Adrenal gland (tissue), 12 donors: ENCODE results near the gene ACTA2. TPM values are rescaled to one million over a fixed set of nuclear protein-coding genes. Genes with fewer than 3 reads are reported as not detected.
A peak's percentile ranks its signal among the peaks of the same experiment; 100 is the strongest.

Experiments used
- DNase-seq, 7 donors: peaks; one replicate each; pipeline ENCODE4 v3.0.0-alpha.2; 2019 to 2020
- H3K27ac ChIP-seq, 5 donors: fragments of 200-600 bp; sonication (generic) in 4 of 5; 1 replicate in 3 of 5; 2 replicates in 2 of 5; pipeline versions ENCODE4 v1.5.1 to v1.8.0; 2016 to 2020; ENCODE audit warnings: mild to moderate bottlenecking in 1 of 5
- H3K27me3 ChIP-seq: fragments of 200-600 bp; 2 replicates; pipeline ENCODE4 v1.8.0; 2021
- H3K36me3 ChIP-seq, 2 donors: fragments of 200-600 bp; replicated peaks in 1 of 2; 1 replicate in 1 of 2; 2 replicates in 1 of 2; pipeline versions ENCODE4 v1.5.1 to v1.8.0; 2018 to 2022
- H3K4me1 ChIP-seq, 2 donors: fragments of 200-600 bp; replicated peaks in 1 of 2; 1 replicate in 1 of 2; 2 replicates in 1 of 2; pipeline versions ENCODE4 v1.5.1 to v1.8.0; 2018 to 2021
- H3K4me3 ChIP-seq, 4 donors: fragments of 200-600 bp; sonication (generic) in 3 of 4; one replicate each; pipeline ENCODE4 v1.5.1; 2016 to 2018
- H3K9me3 ChIP-seq, 3 donors: fragments of 200-600 bp; sonication (generic) in 1 of 3; replicated peaks in 1 of 3; 1 replicate in 2 of 3; 2 replicates in 1 of 3; pipeline versions ENCODE4 v1.5.1 to v1.8.0; 2016 to 2021
- POLR2A ChIP-seq, 2 donors: fragments of 450-650 bp; IDR thresholded peaks; one replicate each; pipeline ENCODE4 v1.6.1; 2017; ENCODE audit warnings: antibody characterized with exemption in 2 of 2, mild to moderate bottlenecking in 2 of 2, moderate library complexity in 1 of 2
- WGBS, 4 donors: extraction: QIAGEN DNeasy Blood & Tissue Kit in 2 of 4; methylation state at CpG; one replicate each; pipeline versions ENCODE4 v1.1.5 to v1.1.7; 2013 to 2017; 5-methylcytosine and 5-hydroxymethylcytosine counted together
- intact Hi-C, 2 donors: fragments of 100-400 bp; cut with DNase I; formaldehyde crosslinking; loops; one replicate each; pipeline versions ENCODE4 v1.14.1 to v1.15.0; 2022 to 2023
- polyA plus RNA-seq, 3 donors: library from polyadenylated mRNA; stranded (reverse); fragments of 200-250 nt in 2 of 3; fragments of 350-450 nt in 1 of 3; fragmentation: Illumina TruSeq in 1 of 3; extraction: RNeasy Lipid Tissue Mini Kit (QIAGEN cat#74804) in 1 of 3; gene quantifications; one replicate each; pipeline ENCODE4 v1.2.3, GENCODE V29; 2013 to 2014
- total RNA-seq, 9 donors: library from RNA; depleted of rRNA in 4 of 9; stranded (reverse); fragments of >200 nt in 4 of 9; fragments of 120-200 nt in 1 of 9; fragmentation: NEBNext Ultra II Directional in 1 of 9; extraction: Animal tissue kit (Norgen Biotek cat#: 25700) in 1 of 9; gene quantifications; one replicate each; pipeline versions ENCODE4 v1.1.0 to v1.2.4, GENCODE V29; 2013 to 2023
- TF ChIP-seq, protein P1 (sequence below), 6 experiments: fragments of 450-650 bp in 4 of 6; fragments of 200-600 bp in 2 of 6; sonication (generic) in 1 of 6; IDR thresholded peaks; 1 replicate in 5 of 6; 2 replicates in 1 of 6; pipeline versions ENCODE4 v1.5.1 to v1.8.0; 2016 to 2021; ENCODE audit warnings: antibody characterized with exemption in 6 of 6, mild to moderate bottlenecking in 2 of 6, moderate library complexity in 1 of 6
- donor health status: healthy with polysubstance abuse.
- donor health status: Bipolar disorder and iron deficiency.
- donor health status: DM: yes; HTN: yes; CAD: no.
- donor health status: DM: no; HTN: no; CAD: no.
- donor health status: DM: no; HTN: no; CAD: no.
- donor health status: DM: yes; HTN: yes; CAD: no.

ACTA2 gene
- total and polyA plus RNA-seq, 12 donors = 48.5 to 529 (median 320) TPM

DNA sequence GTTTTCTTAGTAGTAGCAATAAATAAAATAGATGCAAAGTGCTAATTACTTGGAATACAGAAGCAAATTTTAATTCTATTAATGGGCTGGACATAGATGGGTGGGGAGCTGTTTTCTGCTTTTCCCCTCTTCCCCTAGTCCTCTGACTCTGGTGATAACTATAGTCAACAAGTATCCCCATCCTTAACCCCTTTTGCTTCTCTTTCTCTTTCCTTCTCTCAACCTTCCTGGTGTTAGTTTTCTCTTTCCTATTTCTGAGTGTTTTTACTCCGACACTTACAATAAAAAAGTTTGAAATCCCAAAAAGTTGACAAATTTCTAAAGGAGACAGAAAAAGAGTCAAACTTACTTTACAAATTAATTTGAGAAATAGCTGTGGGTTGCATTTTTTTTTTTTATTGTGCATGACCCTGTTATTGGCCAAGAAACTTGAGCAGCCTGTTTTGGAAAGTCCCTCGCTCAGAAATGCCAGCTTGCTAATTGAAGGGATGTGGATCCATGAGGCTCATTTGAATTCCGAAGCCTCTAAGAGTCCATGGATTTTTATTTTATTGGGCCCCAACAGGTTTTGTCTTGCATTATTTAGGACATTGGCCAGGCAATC is 40.5 kb upstream of the ACTA2 start:
- intact Hi-C loops = no loop called here
- Histone ChIP-seq H3K4me1 (peaks cover 22 to 69% of the 10 kb centered on the region in 2 donors), H3K4me3 (peak overlapping the region in 2 of 4 donors; percentile 3 to 94), H3K27me3 (no peaks in the 10 kb centered on the region), H3K27ac (peak overlapping the region in 3 of 5 donors; percentile 23 to 98 (median 25)), H3K9me3 (no peaks in the 10 kb centered on the region), H3K36me3 (no peaks in the 10 kb centered on the region)
- DNase-seq = no peak
- 24 to 62% (median 53%) methylated on average over 3 of the region's 3 CpGs for WGBS, 4 donors
- TF ChIP-seq, protein P1, sequence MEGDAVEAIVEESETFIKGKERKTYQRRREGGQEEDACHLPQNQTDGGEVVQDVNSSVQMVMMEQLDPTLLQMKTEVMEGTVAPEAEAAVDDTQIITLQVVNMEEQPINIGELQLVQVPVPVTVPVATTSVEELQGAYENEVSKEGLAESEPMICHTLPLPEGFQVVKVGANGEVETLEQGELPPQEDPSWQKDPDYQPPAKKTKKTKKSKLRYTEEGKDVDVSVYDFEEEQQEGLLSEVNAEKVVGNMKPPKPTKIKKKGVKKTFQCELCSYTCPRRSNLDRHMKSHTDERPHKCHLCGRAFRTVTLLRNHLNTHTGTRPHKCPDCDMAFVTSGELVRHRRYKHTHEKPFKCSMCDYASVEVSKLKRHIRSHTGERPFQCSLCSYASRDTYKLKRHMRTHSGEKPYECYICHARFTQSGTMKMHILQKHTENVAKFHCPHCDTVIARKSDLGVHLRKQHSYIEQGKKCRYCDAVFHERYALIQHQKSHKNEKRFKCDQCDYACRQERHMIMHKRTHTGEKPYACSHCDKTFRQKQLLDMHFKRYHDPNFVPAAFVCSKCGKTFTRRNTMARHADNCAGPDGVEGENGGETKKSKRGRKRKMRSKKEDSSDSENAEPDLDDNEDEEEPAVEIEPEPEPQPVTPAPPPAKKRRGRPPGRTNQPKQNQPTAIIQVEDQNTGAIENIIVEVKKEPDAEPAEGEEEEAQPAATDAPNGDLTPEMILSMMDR (IDR thresholded peaks at IDR 0.05) = no peak
- TF ChIP-seq POLR2A (IDR thresholded peaks at IDR 0.05) = no peak

DNA sequence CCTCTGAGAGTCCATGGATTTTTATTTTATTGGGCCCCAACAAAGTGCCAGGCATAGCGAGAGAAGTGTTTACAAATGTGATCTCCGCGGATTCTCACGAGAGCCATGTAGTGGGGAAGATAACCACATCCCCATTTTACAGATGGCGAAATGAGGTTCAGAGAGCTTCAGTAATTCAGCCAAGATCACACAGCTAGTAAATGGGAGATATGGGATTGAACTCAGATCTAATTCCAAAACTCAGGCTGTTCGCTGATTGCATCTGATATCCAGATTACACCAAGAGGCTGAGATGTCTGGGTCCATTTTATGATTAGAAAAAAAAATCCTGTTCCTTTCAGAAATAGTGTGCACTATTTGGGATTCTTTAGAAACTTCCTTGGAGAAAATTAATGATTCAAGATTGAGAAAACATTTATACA is 39.3 kb upstream of the ACTA2 start:
- Histone ChIP-seq H3K27ac (peak overlapping the region; percentile 90 to 98 (median 94)), H3K4me3 (peak overlapping the region; percentile 51 to 94 (median 83)), H3K9me3 (no peaks in the 10 kb centered on the region), H3K27me3 (no peaks in the 10 kb centered on the region), H3K36me3 (no peaks in the 10 kb centered on the region), H3K4me1 (peaks cover 16 to 69% of the 10 kb centered on the region in 2 donors)
- TF ChIP-seq POLR2A (IDR thresholded peaks at IDR 0.05) = no peak
- TF ChIP-seq, protein P1 (IDR thresholded peaks at IDR 0.05) = no peak
- 4 to 13% (median 9%) methylated on average over 6 of the region's 6 CpGs for WGBS, 4 donors
- DNase-seq = no peak
- intact Hi-C loops = no loop called here

DNA sequence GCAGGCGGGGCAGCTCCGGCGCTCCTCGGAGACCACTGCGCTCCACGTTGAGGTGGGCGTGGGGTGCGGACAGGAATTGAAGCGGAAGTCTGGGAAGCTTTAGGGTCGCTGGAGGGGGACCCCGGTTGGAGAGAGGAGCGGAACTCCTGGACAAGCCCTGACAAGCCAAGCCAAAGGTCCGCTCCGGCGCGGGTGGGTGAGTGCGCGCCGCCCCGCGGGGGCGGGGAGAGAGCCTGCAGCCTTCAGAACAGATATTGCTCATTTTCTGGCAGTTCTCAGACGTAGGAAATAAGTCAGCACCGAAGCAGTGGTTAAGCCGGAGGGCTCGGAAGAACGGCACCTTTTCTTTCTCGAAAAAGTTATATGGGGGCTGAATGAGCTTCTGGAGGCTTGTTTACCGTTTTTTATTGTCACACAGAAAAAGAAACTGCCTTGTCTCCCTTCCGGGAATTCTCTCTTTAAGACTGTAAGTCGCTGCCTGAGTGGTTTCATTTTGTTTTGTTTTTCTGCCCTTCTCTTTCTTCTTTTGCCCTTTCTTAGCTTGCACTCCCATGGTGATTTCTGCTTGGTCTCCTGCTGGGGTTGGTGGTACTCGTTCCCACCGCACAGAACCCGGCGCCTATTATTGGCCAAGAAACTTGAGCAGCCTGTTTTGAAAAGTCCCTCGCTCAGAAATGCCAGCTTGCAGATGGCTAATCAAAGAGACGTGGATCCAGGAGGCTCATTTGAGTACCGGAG is 38.8 kb upstream of the ACTA2 start:
- intact Hi-C loops = no loop called here
- no peaks in the 10 kb centered on the region for H3K27me3 ChIP-seq
- peak overlapping the region; percentile 51 to 94 (median 83) for H3K4me3 ChIP-seq
- peaks cover 11 to 67% of the 10 kb centered on the region in 2 donors for H3K4me1 ChIP-seq
- 0 to 1% (median 0%) methylated on average over 26 to 38 of the region's 38 CpGs for WGBS, 4 donors
- peak overlapping the region; percentile 90 to 98 (median 94) for H3K27ac ChIP-seq
- peak; percentile 73 to 89 (median 77) for DNase-seq
- TF ChIP-seq, protein P1 (IDR thresholded peaks at IDR 0.05) = no peak
- peak; percentile 37 to 63 for TF ChIP-seq POLR2A (IDR thresholded peaks at IDR 0.05)
- H3K9me3 ChIP-seq = no peaks in the 10 kb centered on the region
- no peaks in the 10 kb centered on the region for H3K36me3 ChIP-seq

DNA sequence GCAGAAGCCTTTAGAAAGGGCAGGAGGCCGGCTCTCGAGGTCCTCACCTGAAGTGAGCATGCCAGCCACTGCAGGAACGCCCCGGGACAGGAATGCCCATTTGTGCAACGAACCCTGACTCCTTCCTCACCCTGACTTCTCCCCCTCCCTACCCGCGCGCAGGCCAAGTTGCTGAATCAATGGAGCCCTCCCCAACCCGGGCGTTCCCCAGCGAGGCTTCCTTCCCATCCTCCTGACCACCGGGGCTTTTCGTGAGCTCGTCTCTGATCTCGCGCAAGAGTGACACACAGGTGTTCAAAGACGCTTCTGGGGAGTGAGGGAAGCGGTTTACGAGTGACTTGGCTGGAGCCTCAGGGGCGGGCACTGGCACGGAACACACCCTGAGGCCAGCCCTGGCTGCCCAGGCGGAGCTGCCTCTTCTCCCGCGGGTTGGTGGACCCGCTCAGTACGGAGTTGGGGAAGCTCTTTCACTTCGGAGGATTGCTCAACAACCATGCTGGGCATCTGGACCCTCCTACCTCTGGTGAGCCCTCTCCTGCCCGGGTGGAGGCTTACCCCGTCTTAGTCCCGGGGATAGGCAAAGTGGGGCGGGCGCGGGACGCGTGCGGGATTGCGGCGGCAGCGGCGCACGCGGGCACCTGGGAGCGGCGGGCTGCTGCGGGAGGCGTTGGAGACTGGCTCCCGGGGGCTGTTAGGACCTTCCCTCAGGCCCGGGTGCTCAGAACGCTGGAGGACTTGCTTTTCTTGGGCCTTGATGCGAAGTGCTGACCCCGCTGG is 38.0 kb upstream of the ACTA2 start, which contains the start of gene FAS:
TSS of gene FAS (plus strand) at position 415 of the 777 bp plus-strand sequence. CDS start at position 494, 79 bp downstream.
- Histone ChIP-seq H3K4me3 (peak within 1 kb of the TSS; percentile 51 to 94 (median 83)), H3K36me3 (no peaks in the 10 kb centered on the region), H3K9me3 (no peaks in the 10 kb centered on the region), H3K4me1 (peaks cover 11 to 62% of the 10 kb centered on the region in 2 donors), H3K27me3 (no peaks in the 10 kb centered on the region), H3K27ac (peak within 1 kb of the TSS; percentile 90 to 98 (median 94))
- WGBS, 4 donors = 0 to 1% (median 0%) methylated on average over 18 to 51 of the region's 51 CpGs
- TF ChIP-seq, protein P1 (IDR thresholded peaks at IDR 0.05) = no peak
- peak; percentile 2 to 79 for TF ChIP-seq POLR2A (IDR thresholded peaks at IDR 0.05)
- intact Hi-C loops = no loop called here
- DNase-seq = peak; percentile 77 to 91 (median 82)
